HepG2 (cell line): ENCODE results near the gene PDGFRB. TPM values are rescaled to one million over a fixed set of nuclear protein-coding genes. Genes with fewer than 3 reads are reported as not detected.

ENCODE experiments used
- BCL6 ChIP-seq: IDR thresholded peaks from 2 replicates; pipeline ENCODE4 v1.6.1; 2016; ENCODE audit warnings: missing genetic modification reagents, missing compliant biosample characterization
- DNMT3B ChIP-seq: conservative IDR thresholded peaks from 2 replicates; pipeline ENCODE4 v1.6.1; 2016; ENCODE audit warnings: missing biosample characterization, control low read depth
- ESRRA ChIP-seq: sonication (generic); formaldehyde crosslinking; IDR thresholded peaks from 2 replicates; pipeline ENCODE4 v1.5.1; 2020; ENCODE audit warnings: mild to moderate bottlenecking, low read depth, missing genetic modification reagents
- KMT2B ChIP-seq: IDR thresholded peaks from 2 replicates; pipeline ENCODE4 v1.6.1; 2016; ENCODE audit warnings: missing genetic modification reagents, missing compliant biosample characterization
- LCORL ChIP-seq, 2 experiments: fragments of 450-650 bp in 1 of 2; sonication (generic) in 1 of 2; formaldehyde crosslinking in 1 of 2; IDR thresholded peaks; 2 replicates each; pipeline versions ENCODE4 v1.5.0 to v1.6.1; 2017 to 2020; ENCODE audit warnings: antibody characterized with exemption in 1 of 2, missing genetic modification reagents in 1 of 2
- MZF1 ChIP-seq: sonication (generic); formaldehyde crosslinking; IDR thresholded peaks from 2 replicates; pipeline ENCODE4 v1.8.1; 2023; ENCODE audit warnings: mild to moderate bottlenecking, missing genetic modification reagents, borderline replicate concordance
- SIN3A ChIP-seq: IDR thresholded peaks from 2 replicates; pipeline ENCODE4 v1.6.1; 2011; ENCODE audit warnings: low read depth, mild to moderate bottlenecking, control low read depth, low read length, borderline replicate concordance
- TCF7 ChIP-seq: sonication (generic); IDR thresholded peaks from 2 replicates; pipeline ENCODE4 v1.6.1; 2016; ENCODE audit warnings: antibody characterized with exemption, low read depth
- XRCC5 ChIP-seq: fragments of 200-400 bp; formaldehyde crosslinking; optimal IDR thresholded peaks from 2 replicates; pipeline ENCODE3; 2017; ENCODE audit warnings: mild to moderate bottlenecking, low read length
- ZNF556 ChIP-seq: sonication (generic); formaldehyde crosslinking; IDR thresholded peaks from 2 replicates; pipeline ENCODE4 v1.4.0; 2020; ENCODE audit warnings: mild to moderate bottlenecking, missing genetic modification reagents, borderline replicate concordance
- ZNF567 ChIP-seq: sonication (generic); formaldehyde crosslinking; IDR thresholded peaks from 2 replicates; pipeline ENCODE4 v1.8.1; 2023; ENCODE audit warnings: mild to moderate bottlenecking, missing genetic modification reagents, borderline replicate concordance
- ZNF883 ChIP-seq: sonication (generic); formaldehyde crosslinking; IDR thresholded peaks from 2 replicates; pipeline ENCODE4 v1.5.1; 2020; ENCODE audit warnings: mild to moderate bottlenecking, missing genetic modification reagents; ENCODE audit errors: not compliant biosample characterization
- polyA plus RNA-seq, 8 experiments: library from polyadenylated mRNA; depleted of rRNA in 3 of 8; stranded (reverse) in 7 of 8; unstranded in 1 of 8; fragments of >200 nt; fragmentation: Illumina TruSeq in 4 of 8; extraction: Trizol in 4 of 8; gene quantifications; 2 replicates each; pipeline versions ENCODE4 v1.2.1 to v1.2.3, GENCODE V29; 2011 to 2016; ENCODE audit warnings: low read depth in 4 of 8, missing spikeins in 1 of 8, mixed read lengths in 1 of 8; ENCODE audit not compliant: insufficient read depth in 1 of 8
- total RNA-seq, 5 experiments: library from RNA; depleted of rRNA; stranded (reverse); fragments of >200 nt; fragmentation: Illumina TruSeq; extraction: Trizol; gene quantifications; 2 replicates each; pipeline ENCODE4 v1.2.3, GENCODE V29; 2016; ENCODE audit warnings: low read depth in 1 of 5
- TF ChIP-seq, protein P1 (sequence below): sonication (generic); formaldehyde crosslinking; conservative IDR thresholded peaks from 2 replicates; pipeline ENCODE4 v1.4.0; 2020; ENCODE audit warnings: missing genetic modification reagents
- TF ChIP-seq, protein P2 (sequence below): sonication (generic); formaldehyde crosslinking; IDR thresholded peaks from 2 replicates; pipeline ENCODE4 v1.4.0; 2020; ENCODE audit warnings: missing genetic modification reagents, borderline replicate concordance
- TF ChIP-seq, protein P3 (sequence below): IDR thresholded peaks from 2 replicates; pipeline ENCODE4 v1.6.1; 2016; ENCODE audit warnings: low read depth, borderline replicate concordance
- TF ChIP-seq, protein P4 (sequence below): sonication (generic); formaldehyde crosslinking; IDR thresholded peaks from 2 replicates; pipeline ENCODE4 v1.4.0; 2020; ENCODE audit warnings: low read depth, mild to moderate bottlenecking, missing genetic modification reagents
- TF ChIP-seq, protein P5 (sequence below): IDR thresholded peaks from 2 replicates; pipeline ENCODE4 v1.6.1; 2018; ENCODE audit warnings: missing genetic modification reagents
- TF ChIP-seq, protein P6 (sequence below): IDR thresholded peaks from 2 replicates; pipeline ENCODE4 v1.6.1; 2016; ENCODE audit warnings: missing compliant biosample characterization, missing genetic modification reagents, borderline replicate concordance

Gene PDGFRB
- total and polyA plus RNA-seq, 2 of the 13 experiments (the other 11 are each of a cell fraction or from before 2014, with no cell fraction given), result 4.0 to 21.0 TPM

DNA sequence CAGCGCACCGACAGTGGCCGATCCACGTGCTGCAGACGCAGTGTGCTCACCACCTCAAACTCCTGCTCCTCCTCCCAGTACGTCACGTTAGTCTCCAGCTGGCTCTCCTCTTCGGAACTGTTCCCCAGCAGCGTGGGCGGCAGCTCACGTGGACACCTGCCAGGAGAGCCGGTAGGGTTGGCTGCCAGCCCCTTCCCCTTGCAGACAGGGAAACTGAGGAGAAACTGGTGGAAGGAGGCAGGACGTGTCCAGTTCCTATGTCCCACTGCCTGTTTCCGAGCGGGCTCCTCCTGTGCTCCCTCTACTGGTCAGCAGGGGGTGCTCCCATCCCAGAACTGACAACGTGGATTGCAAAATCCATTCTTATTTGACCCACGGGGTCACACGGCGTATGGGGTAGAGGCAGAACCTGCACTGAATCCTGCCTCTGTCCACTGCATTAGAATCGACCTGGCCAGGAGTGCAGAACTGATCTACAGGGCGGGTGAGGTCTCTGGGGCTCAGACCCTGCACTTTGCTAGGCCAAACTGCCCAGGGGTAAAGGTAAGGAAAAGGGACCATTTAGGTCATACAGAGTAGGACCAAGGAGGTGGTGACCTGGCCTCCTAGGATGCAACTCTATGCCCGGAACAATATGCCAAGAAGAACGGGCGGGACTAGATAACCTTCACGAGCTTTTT, 25.7 kb downstream of the PDGFRB start (continued):
- TF ChIP-seq, protein P1, sequence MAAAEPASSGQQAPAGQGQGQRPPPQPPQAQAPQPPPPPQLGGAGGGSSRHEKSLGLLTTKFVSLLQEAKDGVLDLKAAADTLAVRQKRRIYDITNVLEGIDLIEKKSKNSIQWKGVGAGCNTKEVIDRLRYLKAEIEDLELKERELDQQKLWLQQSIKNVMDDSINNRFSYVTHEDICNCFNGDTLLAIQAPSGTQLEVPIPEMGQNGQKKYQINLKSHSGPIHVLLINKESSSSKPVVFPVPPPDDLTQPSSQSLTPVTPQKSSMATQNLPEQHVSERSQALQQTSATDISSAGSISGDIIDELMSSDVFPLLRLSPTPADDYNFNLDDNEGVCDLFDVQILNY (CRISPR knock-in tag), result no peak
- 0 out of 2 replicates have a peak, but pooled peaks have one; percentile 53 for TF ChIP-seq ESRRA (CRISPR knock-in tag)
- peak; percentile 82 for TF ChIP-seq ZNF883 (CRISPR knock-in tag)
- TF ChIP-seq, protein P2, sequence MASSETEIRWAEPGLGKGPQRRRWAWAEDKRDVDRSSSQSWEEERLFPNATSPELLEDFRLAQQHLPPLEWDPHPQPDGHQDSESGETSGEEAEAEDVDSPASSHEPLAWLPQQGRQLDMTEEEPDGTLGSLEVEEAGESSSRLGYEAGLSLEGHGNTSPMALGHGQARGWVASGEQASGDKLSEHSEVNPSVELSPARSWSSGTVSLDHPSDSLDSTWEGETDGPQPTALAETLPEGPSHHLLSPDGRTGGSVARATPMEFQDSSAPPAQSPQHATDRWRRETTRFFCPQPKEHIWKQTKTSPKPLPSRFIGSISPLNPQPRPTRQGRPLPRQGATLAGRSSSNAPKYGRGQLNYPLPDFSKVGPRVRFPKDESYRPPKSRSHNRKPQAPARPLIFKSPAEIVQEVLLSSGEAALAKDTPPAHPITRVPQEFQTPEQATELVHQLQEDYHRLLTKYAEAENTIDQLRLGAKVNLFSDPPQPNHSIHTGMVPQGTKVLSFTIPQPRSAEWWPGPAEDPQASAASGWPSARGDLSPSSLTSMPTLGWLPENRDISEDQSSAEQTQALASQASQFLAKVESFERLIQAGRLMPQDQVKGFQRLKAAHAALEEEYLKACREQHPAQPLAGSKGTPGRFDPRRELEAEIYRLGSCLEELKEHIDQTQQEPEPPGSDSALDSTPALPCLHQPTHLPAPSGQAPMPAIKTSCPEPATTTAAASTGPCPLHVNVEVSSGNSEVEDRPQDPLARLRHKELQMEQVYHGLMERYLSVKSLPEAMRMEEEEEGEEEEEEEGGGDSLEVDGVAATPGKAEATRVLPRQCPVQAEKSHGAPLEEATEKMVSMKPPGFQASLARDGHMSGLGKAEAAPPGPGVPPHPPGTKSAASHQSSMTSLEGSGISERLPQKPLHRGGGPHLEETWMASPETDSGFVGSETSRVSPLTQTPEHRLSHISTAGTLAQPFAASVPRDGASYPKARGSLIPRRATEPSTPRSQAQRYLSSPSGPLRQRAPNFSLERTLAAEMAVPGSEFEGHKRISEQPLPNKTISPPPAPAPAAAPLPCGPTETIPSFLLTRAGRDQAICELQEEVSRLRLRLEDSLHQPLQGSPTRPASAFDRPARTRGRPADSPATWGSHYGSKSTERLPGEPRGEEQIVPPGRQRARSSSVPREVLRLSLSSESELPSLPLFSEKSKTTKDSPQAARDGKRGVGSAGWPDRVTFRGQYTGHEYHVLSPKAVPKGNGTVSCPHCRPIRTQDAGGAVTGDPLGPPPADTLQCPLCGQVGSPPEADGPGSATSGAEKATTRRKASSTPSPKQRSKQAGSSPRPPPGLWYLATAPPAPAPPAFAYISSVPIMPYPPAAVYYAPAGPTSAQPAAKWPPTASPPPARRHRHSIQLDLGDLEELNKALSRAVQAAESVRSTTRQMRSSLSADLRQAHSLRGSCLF (CRISPR knock-in tag), result no peak
- TF ChIP-seq KMT2B (CRISPR knock-in tag), result no peak
- TF ChIP-seq BCL6, result 0 out of 2 replicates have a peak, but pooled peaks have one; percentile 24
- peak; percentile 89 for TF ChIP-seq XRCC5
- TF ChIP-seq ZNF556 (CRISPR knock-in tag), result peak; percentile 63; the same call in 1 of the 2 replicates
- no peak for TF ChIP-seq TCF7
- TF ChIP-seq DNMT3B (CRISPR knock-in tag), result no peak
- TF ChIP-seq, protein P3, sequence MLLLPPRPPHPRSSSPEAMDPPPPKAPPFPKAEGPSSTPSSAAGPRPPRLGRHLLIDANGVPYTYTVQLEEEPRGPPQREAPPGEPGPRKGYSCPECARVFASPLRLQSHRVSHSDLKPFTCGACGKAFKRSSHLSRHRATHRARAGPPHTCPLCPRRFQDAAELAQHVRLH, result peak; percentile 62; the same call in 1 of the 2 replicates
- TF ChIP-seq SIN3A, result no peak
- no peak for TF ChIP-seq LCORL (IDR thresholded peaks at IDR 0.05)
- peak; percentile 72; the same call in 1 of the 2 replicates for TF ChIP-seq LCORL (CRISPR knock-in tag; IDR thresholded peaks at IDR 0.05)
- no peak for TF ChIP-seq MZF1
- TF ChIP-seq, protein P4, sequence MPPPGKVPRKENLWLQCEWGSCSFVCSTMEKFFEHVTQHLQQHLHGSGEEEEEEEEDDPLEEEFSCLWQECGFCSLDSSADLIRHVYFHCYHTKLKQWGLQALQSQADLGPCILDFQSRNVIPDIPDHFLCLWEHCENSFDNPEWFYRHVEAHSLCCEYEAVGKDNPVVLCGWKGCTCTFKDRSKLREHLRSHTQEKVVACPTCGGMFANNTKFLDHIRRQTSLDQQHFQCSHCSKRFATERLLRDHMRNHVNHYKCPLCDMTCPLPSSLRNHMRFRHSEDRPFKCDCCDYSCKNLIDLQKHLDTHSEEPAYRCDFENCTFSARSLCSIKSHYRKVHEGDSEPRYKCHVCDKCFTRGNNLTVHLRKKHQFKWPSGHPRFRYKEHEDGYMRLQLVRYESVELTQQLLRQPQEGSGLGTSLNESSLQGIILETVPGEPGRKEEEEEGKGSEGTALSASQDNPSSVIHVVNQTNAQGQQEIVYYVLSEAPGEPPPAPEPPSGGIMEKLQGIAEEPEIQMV (CRISPR knock-in tag), result 0 out of 2 replicates have a peak, but pooled peaks have one; percentile 42
- TF ChIP-seq, protein P5, sequence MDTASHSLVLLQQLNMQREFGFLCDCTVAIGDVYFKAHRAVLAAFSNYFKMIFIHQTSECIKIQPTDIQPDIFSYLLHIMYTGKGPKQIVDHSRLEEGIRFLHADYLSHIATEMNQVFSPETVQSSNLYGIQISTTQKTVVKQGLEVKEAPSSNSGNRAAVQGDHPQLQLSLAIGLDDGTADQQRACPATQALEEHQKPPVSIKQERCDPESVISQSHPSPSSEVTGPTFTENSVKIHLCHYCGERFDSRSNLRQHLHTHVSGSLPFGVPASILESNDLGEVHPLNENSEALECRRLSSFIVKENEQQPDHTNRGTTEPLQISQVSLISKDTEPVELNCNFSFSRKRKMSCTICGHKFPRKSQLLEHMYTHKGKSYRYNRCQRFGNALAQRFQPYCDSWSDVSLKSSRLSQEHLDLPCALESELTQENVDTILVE (CRISPR knock-in tag), result peak; percentile 69; the same call in 1 of the 2 replicates
- TF ChIP-seq, protein P6, sequence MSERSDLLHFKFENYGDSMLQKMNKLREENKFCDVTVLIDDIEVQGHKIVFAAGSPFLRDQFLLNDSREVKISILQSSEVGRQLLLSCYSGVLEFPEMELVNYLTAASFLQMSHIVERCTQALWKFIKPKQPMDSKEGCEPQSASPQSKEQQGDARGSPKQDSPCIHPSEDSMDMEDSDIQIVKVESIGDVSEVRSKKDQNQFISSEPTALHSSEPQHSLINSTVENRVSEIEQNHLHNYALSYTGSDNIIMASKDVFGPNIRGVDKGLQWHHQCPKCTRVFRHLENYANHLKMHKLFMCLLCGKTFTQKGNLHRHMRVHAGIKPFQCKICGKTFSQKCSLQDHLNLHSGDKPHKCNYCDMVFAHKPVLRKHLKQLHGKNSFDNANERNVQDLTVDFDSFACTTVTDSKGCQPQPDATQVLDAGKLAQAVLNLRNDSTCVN (CRISPR knock-in tag), result peak; percentile 63; the same call in 1 of the 2 replicates
- 0 out of 2 replicates have a peak, but pooled peaks have one; percentile 31 for TF ChIP-seq ZNF567 (CRISPR knock-in tag)
